Effector memory CD8-positive, alpha-beta T cell (primary cell): ENCODE data around the gene TLNRD1.
"Not testable (repeated sequence)": the region's sequence is repeated elsewhere in the genome, so short reads cannot be mapped to it uniquely, and the experiment has no call there.

Source experiments
- ATAC-seq: fragments of 150-1000 bp; cut with Tn5 transposase; replicated peaks from 2 replicates; pipeline ENCODE4 v1.10.0; 2021; ENCODE audit warnings: mild to moderate bottlenecking, moderate library complexity
- DNase-seq, 3 experiments: peaks; one replicate each; pipeline ENCODE4 v3.0.0; 2021
- H3K27ac Mint-ChIP-seq, 2 donors: one replicate each; pipeline ENCODE4 v1.8.0; 2022; ENCODE audit warnings: mild to moderate bottlenecking in 2 of 2, mixed read lengths in 2 of 2, moderate library complexity in 2 of 2
- H3K27me3 Mint-ChIP-seq, 2 donors: one replicate each; pipeline ENCODE4 v1.8.0; 2022; ENCODE audit warnings: mixed read lengths in 2 of 2
- H3K36me3 Mint-ChIP-seq: one replicate; pipeline ENCODE4 v1.8.0; 2022; ENCODE audit warnings: mild to moderate bottlenecking, moderate library complexity, mixed read lengths; ENCODE audit not compliant: insufficient read depth
- H3K4me1 Mint-ChIP-seq, 2 donors: one replicate each; pipeline ENCODE4 v1.8.0; 2022; ENCODE audit warnings: low read depth in 2 of 2, mixed read lengths in 2 of 2
- H3K4me3 Mint-ChIP-seq, 2 donors: one replicate each; pipeline ENCODE4 v1.8.0; 2022; ENCODE audit warnings: mild to moderate bottlenecking in 2 of 2, mixed read lengths in 2 of 2, moderate library complexity in 2 of 2
- H3K9me3 Mint-ChIP-seq, 2 donors: one replicate each; pipeline ENCODE4 v1.8.0; 2022; ENCODE audit warnings: mixed read lengths in 2 of 2
- total RNA-seq, 9 experiments: gene quantifications; one replicate each; lab custom pipeline; 2026; lab: John Stamatoyannopoulos, UW

Gene TLNRD1
- total RNA-seq: 15.5 to 46.9 (median 32.8) reads per million in 9 experiments

DNA sequence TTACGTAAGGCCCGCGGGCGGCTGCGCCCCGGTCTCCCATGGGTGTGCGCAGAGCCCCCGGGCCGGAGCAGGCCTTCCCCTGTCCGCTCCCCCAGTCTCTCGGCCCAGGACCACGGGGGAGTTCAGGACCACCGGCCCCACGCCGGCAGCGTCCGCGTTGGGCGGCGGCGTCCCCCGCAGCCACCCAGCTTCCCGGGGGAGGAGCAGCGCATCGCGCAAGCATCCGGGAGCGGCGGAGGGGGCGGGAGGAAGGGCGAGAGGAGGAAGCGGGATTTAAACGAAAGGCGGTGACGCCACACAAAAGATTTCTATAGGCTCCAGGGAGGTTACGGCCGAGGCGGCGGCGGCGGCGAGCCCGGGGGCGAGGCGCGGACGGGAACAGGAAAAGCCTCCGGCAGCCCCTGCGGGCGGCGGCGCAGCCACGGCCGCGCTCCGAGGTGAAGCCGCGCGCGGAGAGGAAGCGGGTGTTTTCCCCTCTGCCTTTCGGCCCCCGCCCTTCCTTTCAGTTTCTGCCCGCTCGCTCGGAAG, at the start of gene TLNRD1:
Gene TLNRD1, plus strand, starts transcription at position 300 of the 528 bp plus-strand sequence. CDS start 1,349 bp downstream, outside the sequence.
- Mint-ChIP-seq H3K4me3 (peak within 1 kb of the TSS; percentile 92), H3K4me1 (peaks cover 35 to 39% of the 10 kb centered on the region in 2 donors), H3K36me3 (peaks cover 43% of the 10 kb centered on the region), H3K9me3 (no peaks in the 10 kb centered on the region), H3K27me3 (no peaks in the 10 kb centered on the region), H3K27ac (peak within 1 kb of the TSS; percentile 95 to 97)
- peak; percentile 73 for ATAC-seq
- peak; percentile 78 to 80 (median 79) for DNase-seq

DNA sequence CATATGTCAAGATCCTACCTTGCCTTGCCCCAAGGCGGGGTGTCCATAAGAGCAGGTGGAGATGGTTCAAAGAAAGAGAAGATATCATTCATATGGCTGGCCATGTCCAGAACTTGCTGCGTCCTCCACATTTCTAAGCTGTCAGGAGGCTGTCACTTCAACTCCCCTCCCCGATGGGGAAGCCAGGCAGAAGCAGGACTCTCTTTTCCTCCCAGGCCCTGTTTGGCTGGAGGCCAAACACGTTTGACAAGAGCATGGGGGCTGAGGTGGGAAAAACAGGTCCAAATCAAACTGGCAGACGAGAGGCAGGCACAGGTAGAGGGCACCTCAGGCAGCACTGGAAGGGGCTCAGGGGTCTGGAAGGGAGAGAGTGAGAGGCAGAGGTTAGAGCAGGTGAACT, 48.8 kb upstream of the TLNRD1 start:
- H3K9me3 Mint-ChIP-seq: no peaks in the 10 kb centered on the region
- peaks cover 9% of the 10 kb centered on the region for H3K36me3 Mint-ChIP-seq
- H3K4me3 Mint-ChIP-seq: no peak overlapping the region

DNA sequence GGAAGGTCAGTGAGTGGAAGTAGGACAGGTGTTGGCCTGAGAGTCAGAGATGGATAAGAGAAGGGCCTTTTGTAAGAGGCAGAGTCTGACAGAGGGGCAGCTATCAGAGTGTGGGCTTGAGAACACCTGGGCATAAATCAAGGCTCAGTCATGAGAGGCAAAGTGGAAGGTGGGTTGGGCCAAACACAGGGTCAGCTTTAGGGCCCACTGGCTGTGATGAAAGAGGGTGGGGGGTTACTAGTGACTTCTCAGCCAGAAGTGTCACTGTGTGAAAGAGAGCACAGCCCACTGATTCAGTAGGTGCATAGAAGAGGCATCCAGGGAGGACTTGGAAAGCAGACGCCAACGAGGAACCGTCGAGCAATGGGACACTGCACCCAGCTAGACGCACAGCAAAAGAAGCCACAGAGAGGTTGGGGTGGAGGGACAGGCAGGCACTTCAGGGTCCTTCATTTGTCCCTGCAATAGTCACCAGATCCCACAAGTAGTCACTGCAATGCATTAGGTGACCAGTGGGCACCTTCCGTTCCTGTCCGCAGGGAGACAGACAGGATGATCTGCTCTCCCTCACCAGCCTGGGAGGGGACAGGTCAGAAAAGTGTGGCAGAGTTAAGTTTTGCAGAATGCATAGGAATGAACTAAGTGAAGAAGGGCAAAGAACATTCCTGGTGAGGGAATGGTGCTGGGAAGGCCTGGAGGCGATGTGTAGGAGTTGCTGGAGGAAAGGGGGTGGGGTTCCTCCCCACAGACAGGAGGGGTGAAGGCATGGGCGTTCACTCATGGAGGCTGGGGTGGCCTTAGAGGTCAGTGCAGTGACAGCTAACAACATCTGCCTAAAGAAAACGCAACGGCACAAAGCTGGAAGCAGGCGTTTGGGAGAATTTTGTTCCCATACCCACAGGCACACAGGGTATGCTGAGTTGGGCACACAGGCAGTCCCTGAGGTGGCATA, 47.4 kb upstream of the TLNRD1 start:
- no peak for DNase-seq
- peaks cover 10 to 12% of the 10 kb centered on the region in 2 donors for H3K4me1 Mint-ChIP-seq
- H3K4me3 Mint-ChIP-seq: no peak overlapping the region
- no peaks in the 10 kb centered on the region for H3K9me3 Mint-ChIP-seq
- peaks cover 9% of the 10 kb centered on the region for H3K36me3 Mint-ChIP-seq
- no peak overlapping the region for H3K27ac Mint-ChIP-seq
- no peaks in the 10 kb centered on the region for H3K27me3 Mint-ChIP-seq
- ATAC-seq: no peak

More for the DNA sequence above, 48.8 kb upstream of the TLNRD1 start:
- ATAC-seq (no peak), DNase-seq (no peak)
- Mint-ChIP-seq H3K27ac (peak overlapping the region in 1 of 2 donors; percentile 17), H3K27me3 (no peaks in the 10 kb centered on the region), H3K4me1 (peaks cover 10 to 12% of the 10 kb centered on the region in 2 donors)

DNA sequence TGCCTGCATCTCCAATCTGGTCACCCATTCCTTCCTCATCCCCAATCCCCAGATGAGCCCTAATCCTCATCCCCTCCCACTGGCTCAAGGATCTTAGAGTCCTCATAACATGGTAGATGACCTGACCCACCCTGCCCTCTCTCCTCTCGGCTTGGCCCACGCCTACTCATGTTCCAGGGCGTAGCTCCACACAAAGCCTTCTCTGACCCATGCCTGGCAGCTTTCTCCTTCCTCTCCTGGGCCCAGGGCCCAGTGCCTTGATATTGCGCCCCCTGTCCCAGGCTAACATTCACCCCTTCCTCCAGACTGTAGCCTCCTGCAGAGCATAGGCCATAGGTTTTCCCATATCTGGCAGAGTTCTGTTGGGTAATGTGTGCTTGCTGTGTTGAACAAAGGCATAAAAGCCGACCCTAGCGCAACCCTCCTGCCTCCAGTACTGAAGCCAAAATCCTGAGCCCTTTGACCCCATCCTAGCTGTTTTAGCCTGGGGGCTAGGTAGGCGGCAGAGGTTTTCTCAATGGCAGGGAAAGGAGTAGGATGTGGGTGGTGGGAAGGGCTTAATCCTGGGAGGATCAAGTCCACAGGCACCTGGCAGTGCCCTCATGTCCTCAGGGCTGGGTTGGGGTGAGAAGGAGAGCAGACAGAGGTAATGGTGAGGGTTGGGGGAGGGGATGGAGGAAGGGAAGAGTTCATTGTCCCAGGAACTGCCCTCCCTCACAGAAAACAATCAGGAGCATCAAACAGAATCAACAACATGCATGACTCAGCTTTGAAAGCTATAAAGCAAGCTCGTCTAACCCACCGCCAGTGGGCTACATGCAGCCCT, 46.6 kb upstream of the TLNRD1 start:
- no peak overlapping the region for H3K27ac Mint-ChIP-seq
- H3K27me3 Mint-ChIP-seq: no peaks in the 10 kb centered on the region
- no peaks in the 10 kb centered on the region for H3K9me3 Mint-ChIP-seq
- ATAC-seq (no peak), DNase-seq (no peak)
- H3K36me3 Mint-ChIP-seq: peaks cover 13% of the 10 kb centered on the region
- H3K4me3 Mint-ChIP-seq: no peak overlapping the region
- H3K4me1 Mint-ChIP-seq: peaks cover 10 to 18% of the 10 kb centered on the region in 2 donors

DNA sequence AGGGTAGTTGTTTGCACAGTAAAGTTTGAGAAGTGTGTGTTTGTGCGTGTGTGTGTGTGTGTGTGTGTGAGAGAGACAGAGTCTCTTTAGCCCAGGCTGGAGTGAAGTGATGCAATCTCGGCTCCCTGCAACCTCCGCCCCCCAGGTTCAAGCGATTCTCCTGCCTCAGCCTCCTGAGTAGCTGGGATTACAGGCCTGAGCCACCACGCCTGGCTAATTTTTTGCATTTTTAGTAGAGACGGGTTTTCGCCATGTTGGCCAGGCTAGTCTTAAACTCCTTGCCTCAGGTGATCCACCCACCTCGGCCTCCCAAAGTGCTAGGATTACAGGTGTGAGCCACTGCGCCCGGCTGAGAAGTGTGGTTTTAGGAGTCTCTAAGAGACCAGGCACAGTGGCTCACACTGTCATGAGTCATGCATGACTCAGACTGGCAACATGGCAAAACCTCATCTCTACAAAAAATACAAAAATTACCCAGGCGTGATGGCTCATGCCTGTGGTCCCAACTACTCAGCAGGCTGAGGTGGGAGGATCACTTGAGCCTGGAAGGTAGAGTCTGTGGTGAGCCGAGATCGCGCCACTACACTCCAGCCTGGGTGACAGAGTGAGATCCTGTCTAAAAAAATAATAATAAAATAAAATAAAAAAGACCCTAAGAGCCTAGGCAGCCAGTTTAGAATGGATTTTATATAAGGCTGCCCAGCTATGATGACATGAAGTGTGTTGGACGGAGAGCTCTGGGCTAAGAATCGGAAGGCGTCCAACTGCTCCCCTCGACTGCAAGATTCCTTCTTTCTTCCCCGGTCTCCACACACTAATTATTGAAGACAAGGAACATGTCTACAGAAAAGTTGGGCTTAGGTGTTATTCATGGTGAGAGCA, 44.9 kb upstream of the TLNRD1 start:
- Mint-ChIP-seq H3K27ac (peak overlapping the region in 1 of 2 donors; percentile 48), H3K36me3 (peaks cover 14% of the 10 kb centered on the region), H3K4me1 (peaks cover 10 to 20% of the 10 kb centered on the region in 2 donors)
- not testable (repeated sequence) for H3K4me3 Mint-ChIP-seq, H3K9me3 Mint-ChIP-seq, H3K27me3 Mint-ChIP-seq, DNase-seq
- peak; percentile 40 for ATAC-seq

DNA sequence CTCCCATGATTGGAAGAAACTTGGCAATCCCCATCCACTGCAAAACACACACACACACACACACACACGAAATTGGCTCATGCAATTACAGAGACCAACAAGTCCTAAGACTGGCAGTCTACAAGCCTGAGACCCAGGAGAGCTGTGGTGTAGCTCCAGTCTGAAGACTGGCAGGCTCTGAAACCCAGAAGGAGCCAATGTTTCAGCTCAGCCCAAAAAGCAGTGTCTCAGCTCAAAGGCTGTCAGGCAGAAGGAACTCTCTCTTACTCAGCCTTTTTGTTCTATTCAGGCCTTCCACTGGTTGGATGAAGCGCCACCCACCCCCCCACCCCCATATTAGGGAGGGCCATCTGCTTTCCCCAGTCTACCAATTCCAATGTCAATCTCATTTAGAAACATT, 43.2 kb upstream of the TLNRD1 start:
- ATAC-seq (no peak), DNase-seq (no peak)
- Mint-ChIP-seq H3K9me3 (no peaks in the 10 kb centered on the region), H3K4me1 (peaks cover 18 to 38% of the 10 kb centered on the region in 2 donors), H3K36me3 (peaks cover 8% of the 10 kb centered on the region), H3K27me3 (no peaks in the 10 kb centered on the region), H3K27ac (peak overlapping the region in 1 of 2 donors; percentile 57), H3K4me3 (no peak overlapping the region)

DNA sequence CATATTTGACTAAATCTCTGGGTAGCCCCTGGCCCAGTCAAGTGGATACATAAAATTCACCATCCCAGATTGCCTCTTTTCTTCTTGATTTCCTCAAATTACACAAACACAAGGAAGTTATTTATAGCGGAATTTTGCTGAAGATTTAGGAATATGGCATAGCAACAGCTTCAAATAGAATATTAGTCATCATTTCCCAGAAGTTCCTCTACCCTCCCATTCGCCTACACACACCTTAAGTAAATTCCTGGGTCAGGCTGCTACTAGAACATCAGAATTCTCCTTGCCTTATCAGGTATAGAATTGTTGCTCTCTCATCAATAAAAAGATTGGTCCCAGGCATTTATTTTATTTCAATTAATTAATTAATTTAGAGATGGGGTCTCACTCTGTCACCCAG, 42.7 kb upstream of the TLNRD1 start:
- peaks cover 21 to 42% of the 10 kb centered on the region in 2 donors for H3K4me1 Mint-ChIP-seq
- no peak overlapping the region for H3K4me3 Mint-ChIP-seq
- ATAC-seq: no peak
- no peaks in the 10 kb centered on the region for H3K9me3 Mint-ChIP-seq
- peaks cover 8% of the 10 kb centered on the region for H3K36me3 Mint-ChIP-seq
- DNase-seq: no peak
- H3K27ac Mint-ChIP-seq: no peak overlapping the region
- no peaks in the 10 kb centered on the region for H3K27me3 Mint-ChIP-seq

DNA sequence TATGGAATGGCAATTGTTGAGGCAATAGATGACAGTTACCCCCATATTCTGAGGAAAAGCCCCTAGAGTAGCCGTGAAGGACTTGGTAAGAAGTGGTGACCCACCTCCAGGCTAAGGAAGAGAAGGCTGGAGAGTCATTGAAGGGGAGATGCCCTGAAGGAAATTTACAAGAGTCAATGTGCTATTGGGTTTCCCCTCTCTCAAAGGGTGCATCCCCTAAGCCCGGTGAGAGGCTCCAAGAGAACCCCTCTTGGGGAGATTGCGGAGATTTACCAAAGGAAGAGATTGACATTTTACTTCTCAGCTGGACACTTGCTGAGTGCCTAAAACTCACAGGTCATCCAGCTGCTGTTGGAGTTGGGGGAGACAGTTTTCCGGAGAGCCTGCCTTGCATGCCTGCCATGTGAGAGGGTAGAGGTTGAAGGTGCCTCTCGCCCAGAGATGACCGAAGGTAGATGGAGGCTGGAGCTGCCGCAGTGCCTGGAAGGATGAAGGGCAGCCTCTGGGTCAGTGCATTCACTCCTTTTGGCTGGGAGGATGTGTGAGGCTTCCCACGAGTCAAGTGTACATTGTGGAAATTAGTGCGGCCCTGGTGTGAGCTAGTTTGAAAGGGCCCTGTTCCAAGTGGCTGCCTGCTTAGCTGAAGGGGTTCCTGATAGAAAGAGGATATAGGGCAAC, 41.8 kb upstream of the TLNRD1 start:
- no peak for DNase-seq
- ATAC-seq: no peak
- H3K4me1 Mint-ChIP-seq: peaks cover 20 to 42% of the 10 kb centered on the region in 2 donors
- H3K27ac Mint-ChIP-seq: peak overlapping the region in 1 of 2 donors; percentile 22
- H3K9me3 Mint-ChIP-seq: no peaks in the 10 kb centered on the region
- H3K36me3 Mint-ChIP-seq: peaks cover 8% of the 10 kb centered on the region
- H3K4me3 Mint-ChIP-seq: no peak overlapping the region
- H3K27me3 Mint-ChIP-seq: no peaks in the 10 kb centered on the region

DNA sequence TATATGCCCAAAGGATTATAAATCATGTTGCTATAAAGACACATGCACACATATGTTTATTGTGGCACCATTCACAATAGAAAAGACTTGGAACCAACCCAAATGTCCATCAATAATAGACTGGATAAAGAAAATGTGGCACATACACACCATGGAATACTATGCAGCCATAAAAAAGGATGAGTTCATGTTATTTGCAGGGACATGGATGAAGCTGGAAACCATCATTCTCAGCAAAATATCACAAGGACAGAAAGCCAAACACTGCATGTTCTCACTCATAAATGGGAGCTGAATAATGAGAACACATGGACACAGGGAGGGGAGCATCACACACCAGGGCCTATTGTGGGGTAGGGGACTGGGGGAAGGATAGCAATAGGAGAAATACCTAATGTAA, 35.3 kb upstream of the TLNRD1 start:
- DNase-seq, H3K36me3 Mint-ChIP-seq, H3K27me3 Mint-ChIP-seq, H3K9me3 Mint-ChIP-seq, H3K4me3 Mint-ChIP-seq, ATAC-seq, H3K27ac Mint-ChIP-seq: not testable (repeated sequence)
- H3K4me1 Mint-ChIP-seq: peaks cover 21 to 40% of the 10 kb centered on the region in 2 donors

DNA sequence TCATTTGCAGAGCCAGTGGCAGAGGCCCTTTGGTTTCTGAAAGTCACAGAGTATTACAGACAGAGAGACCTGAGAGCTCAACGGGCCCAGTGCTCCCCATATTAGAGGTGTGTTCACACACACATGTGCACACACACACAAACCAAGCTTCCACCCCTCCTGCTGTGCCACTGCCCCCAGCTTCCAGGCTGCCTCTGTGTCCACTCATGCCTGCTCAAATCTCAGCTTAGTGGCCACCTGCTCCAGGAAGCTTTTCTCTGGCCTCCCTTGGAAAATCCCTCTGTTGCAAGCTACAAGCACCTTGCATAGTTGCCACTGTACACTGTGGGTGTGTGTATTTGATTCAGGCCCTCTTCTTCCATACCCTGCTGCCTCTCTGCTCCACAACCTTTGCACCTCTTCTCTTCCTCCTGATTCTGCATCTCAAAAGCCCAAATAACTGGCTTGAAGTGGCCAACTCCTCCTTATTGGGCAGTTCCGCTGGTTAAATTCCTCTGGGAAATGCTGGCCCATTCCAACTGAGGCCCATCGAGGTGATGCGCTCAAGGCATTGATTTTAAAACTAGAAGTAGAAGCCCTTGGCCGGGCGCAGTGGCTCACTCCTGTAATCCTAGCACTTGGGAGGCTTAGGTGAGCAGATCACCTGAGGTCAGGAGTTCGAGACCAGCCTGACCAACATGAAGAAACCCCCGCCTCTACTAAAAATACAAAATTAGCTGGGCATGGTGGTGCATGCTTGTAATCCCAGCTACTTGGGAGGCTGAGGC, 34.1 kb upstream of the TLNRD1 start:
- Mint-ChIP-seq H3K27me3 (no peaks in the 10 kb centered on the region), H3K4me3 (no peak overlapping the region)

DNA sequence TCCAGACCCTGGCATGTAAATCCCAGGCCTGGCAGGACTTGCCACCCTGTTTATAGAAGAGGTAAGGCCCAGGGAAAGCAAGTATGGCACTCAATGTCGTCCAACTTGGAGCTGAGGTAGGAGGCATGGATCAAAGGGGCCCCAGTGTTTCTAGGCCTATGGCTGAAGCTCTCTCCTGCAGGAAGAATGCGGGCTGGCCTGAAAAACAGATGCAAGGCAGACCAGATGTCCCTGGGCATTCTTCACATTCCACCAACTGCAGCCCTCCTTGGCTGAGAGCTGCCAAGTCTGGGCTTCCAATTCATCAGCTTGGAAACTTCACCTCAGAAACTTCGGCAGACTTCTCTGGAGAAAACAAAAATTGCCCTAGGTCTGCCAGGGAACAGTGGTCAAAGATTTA, 33.3 kb upstream of the TLNRD1 start:
- Mint-ChIP-seq H3K4me3 (no peak overlapping the region), H3K36me3 (peaks cover 6% of the 10 kb centered on the region), H3K9me3 (no peaks in the 10 kb centered on the region), H3K27ac (no peak overlapping the region), H3K4me1 (peaks cover 16 to 22% of the 10 kb centered on the region in 2 donors), H3K27me3 (no peaks in the 10 kb centered on the region)
- ATAC-seq (no peak), DNase-seq (no peak)

More for the DNA sequence above, 34.1 kb upstream of the TLNRD1 start:
- peaks cover 3% of the 10 kb centered on the region for H3K36me3 Mint-ChIP-seq
- no peaks in the 10 kb centered on the region for H3K9me3 Mint-ChIP-seq
- no peak for DNase-seq
- no peak for ATAC-seq
- H3K27ac Mint-ChIP-seq: no peak overlapping the region
- peaks cover 24 to 30% of the 10 kb centered on the region in 2 donors for H3K4me1 Mint-ChIP-seq
